ENCODE measurements around the gene KRT15.

DNA sequence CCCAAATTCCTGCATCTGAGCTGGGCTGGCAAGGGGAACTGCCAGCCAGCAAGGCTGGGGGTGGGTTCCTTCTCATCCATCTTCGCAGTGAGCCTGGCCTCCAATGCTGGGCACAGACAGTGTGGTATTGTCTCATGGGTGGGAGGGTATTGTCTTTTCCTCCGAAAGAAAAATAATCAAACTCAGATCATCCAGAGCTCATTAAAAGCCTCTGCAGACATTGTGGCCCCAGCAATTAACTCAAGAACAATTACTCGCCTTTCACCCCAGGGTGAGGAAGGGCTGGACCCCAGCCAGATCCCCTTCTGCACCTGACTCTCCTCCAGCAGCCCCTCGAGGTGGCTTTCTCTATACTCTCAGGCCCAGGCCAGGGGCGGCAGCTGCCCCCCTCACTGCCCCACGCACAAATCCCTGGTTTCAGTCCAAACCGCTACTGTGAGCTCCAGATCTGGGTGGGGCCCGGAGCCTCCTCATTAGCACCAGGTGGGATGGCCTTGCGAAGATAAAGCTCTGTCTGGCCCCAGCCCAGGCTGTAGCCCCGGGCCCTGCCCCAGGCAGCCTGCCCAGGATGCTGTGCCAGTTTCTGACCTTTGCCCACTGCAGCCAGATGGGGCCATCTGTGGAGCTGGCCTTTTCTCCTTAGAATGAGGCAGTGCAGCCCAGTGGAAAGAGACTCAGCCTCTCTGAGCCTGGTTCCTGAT, 2.3 kb upstream of the KRT15 start:
- TF ChIP-seq TAF1 (IDR thresholded peaks at IDR 0.05; ENCODE audit: borderline replicate concordance, low read depth, low read length) (no peak), RAD21 (IDR thresholded peaks at IDR 0.05; ENCODE audit: low read length) (peak; percentile 2; the same call in 1 of the 2 replicates), POLR2AphosphoS5 (IDR thresholded peaks at IDR 0.05; ENCODE audit: low read depth, low read length) (no peak), MXI1 (IDR thresholded peaks at IDR 0.05; ENCODE audit: low read depth, low read length) (no peak), GABPA (IDR thresholded peaks at IDR 0.05; ENCODE audit: low read depth) (no peak), RCOR1 (IDR thresholded peaks at IDR 0.05; ENCODE audit: low read length) (no peak), TCF12 (IDR thresholded peaks at IDR 0.05) (no peak), NRF1 (IDR thresholded peaks at IDR 0.05; ENCODE audit: low read depth, low read length) (no peak), YY1 (IDR thresholded peaks at IDR 0.05; ENCODE audit: low read depth) (no peak)
- TF ChIP-seq, protein P1, sequence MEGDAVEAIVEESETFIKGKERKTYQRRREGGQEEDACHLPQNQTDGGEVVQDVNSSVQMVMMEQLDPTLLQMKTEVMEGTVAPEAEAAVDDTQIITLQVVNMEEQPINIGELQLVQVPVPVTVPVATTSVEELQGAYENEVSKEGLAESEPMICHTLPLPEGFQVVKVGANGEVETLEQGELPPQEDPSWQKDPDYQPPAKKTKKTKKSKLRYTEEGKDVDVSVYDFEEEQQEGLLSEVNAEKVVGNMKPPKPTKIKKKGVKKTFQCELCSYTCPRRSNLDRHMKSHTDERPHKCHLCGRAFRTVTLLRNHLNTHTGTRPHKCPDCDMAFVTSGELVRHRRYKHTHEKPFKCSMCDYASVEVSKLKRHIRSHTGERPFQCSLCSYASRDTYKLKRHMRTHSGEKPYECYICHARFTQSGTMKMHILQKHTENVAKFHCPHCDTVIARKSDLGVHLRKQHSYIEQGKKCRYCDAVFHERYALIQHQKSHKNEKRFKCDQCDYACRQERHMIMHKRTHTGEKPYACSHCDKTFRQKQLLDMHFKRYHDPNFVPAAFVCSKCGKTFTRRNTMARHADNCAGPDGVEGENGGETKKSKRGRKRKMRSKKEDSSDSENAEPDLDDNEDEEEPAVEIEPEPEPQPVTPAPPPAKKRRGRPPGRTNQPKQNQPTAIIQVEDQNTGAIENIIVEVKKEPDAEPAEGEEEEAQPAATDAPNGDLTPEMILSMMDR (IDR thresholded peaks at IDR 0.05): no peak
- TF ChIP-seq, protein P2, sequence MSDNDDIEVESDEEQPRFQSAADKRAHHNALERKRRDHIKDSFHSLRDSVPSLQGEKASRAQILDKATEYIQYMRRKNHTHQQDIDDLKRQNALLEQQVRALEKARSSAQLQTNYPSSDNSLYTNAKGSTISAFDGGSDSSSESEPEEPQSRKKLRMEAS (IDR thresholded peaks at IDR 0.05; ENCODE audit: low read depth): no peak
- TF ChIP-seq, protein P3, sequence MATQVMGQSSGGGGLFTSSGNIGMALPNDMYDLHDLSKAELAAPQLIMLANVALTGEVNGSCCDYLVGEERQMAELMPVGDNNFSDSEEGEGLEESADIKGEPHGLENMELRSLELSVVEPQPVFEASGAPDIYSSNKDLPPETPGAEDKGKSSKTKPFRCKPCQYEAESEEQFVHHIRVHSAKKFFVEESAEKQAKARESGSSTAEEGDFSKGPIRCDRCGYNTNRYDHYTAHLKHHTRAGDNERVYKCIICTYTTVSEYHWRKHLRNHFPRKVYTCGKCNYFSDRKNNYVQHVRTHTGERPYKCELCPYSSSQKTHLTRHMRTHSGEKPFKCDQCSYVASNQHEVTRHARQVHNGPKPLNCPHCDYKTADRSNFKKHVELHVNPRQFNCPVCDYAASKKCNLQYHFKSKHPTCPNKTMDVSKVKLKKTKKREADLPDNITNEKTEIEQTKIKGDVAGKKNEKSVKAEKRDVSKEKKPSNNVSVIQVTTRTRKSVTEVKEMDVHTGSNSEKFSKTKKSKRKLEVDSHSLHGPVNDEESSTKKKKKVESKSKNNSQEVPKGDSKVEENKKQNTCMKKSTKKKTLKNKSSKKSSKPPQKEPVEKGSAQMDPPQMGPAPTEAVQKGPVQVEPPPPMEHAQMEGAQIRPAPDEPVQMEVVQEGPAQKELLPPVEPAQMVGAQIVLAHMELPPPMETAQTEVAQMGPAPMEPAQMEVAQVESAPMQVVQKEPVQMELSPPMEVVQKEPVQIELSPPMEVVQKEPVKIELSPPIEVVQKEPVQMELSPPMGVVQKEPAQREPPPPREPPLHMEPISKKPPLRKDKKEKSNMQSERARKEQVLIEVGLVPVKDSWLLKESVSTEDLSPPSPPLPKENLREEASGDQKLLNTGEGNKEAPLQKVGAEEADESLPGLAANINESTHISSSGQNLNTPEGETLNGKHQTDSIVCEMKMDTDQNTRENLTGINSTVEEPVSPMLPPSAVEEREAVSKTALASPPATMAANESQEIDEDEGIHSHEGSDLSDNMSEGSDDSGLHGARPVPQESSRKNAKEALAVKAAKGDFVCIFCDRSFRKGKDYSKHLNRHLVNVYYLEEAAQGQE (IDR thresholded peaks at IDR 0.05; ENCODE audit: low read depth, low read length): no peak
- TF ChIP-seq, protein P4, sequence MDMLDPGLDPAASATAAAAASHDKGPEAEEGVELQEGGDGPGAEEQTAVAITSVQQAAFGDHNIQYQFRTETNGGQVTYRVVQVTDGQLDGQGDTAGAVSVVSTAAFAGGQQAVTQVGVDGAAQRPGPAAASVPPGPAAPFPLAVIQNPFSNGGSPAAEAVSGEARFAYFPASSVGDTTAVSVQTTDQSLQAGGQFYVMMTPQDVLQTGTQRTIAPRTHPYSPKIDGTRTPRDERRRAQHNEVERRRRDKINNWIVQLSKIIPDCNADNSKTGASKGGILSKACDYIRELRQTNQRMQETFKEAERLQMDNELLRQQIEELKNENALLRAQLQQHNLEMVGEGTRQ (IDR thresholded peaks at IDR 0.05; ENCODE audit: borderline replicate concordance, low read depth, low read length): no peak

All from SK-N-SH (cell line).